Measurements from ENCODE around the gene TBC1D9.

DNA sequence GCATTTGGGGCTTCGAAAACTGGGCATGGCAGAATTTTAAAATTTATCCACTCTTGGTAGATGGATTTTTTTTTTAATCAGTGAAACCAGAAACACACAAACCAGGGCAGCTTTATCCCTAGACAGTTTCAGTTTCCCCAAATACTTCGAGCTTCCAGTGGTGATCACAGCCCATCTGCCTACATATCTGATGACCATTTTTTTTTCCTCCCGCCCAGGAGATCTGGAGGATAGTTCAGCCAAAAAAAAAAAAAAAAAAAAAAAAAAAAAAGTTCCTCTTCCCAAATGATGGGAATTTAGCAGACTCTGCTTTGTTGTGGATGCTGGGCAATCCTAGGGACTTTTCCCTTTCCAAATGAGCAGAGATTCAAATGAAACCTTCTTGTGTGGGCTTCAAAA, 1.0 kb upstream of the TBC1D9 start:
- TF ChIP-seq, protein P1, sequence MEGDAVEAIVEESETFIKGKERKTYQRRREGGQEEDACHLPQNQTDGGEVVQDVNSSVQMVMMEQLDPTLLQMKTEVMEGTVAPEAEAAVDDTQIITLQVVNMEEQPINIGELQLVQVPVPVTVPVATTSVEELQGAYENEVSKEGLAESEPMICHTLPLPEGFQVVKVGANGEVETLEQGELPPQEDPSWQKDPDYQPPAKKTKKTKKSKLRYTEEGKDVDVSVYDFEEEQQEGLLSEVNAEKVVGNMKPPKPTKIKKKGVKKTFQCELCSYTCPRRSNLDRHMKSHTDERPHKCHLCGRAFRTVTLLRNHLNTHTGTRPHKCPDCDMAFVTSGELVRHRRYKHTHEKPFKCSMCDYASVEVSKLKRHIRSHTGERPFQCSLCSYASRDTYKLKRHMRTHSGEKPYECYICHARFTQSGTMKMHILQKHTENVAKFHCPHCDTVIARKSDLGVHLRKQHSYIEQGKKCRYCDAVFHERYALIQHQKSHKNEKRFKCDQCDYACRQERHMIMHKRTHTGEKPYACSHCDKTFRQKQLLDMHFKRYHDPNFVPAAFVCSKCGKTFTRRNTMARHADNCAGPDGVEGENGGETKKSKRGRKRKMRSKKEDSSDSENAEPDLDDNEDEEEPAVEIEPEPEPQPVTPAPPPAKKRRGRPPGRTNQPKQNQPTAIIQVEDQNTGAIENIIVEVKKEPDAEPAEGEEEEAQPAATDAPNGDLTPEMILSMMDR (conservative IDR thresholded peaks at IDR 0.05 in 1 of 2, IDR thresholded peaks at IDR 0.05 in 1 of 2; ENCODE audit: extremely low read depth in 1 of 2, insufficient read depth in 1 of 2, low read depth in 1 of 2, low read length in 2 of 2): no peak
- no peak for TF ChIP-seq EZH2 (IDR thresholded peaks at IDR 0.05; ENCODE audit: borderline replicate concordance, low read length)
